ENCODE measurements around the gene DCHS2.

The DCHS2 gene

GRCh38 chr4:154425514-154425913, 66.1 kb downstream of the DCHS2 start:
- Histone ChIP-seq H3K4me3 (ENCODE audit: low read length) (no peak overlapping the region), H3K27ac (ENCODE audit: low read depth, low read length) (no peak overlapping the region), H4K8ac (ENCODE audit: low read depth, low read length) (no peak overlapping the region), H3K79me1 (ENCODE audit: low read length) (no peaks in the 10 kb centered on the region), H3K9ac (ENCODE audit: low read length) (no peak overlapping the region), H3K4ac (ENCODE audit: low read depth, low read length) (no peak overlapping the region), H3K18ac (ENCODE audit: low read length) (no peak overlapping the region), H3K4me2 (ENCODE audit: low read length) (no peak overlapping the region), H3K4me1 (ENCODE audit: control insufficient read depth, low read depth, low read length) (no peaks in the 10 kb centered on the region), H2BK120ac (ENCODE audit: low read depth, low read length) (no peak overlapping the region), H4K5ac (ENCODE audit: low read length) (no peak overlapping the region), H3K56ac (ENCODE audit: low read length) (no peak overlapping the region), H2BK15ac (replicated peaks; ENCODE audit: low read depth) (no peak overlapping the region), H3K27me3 (ENCODE audit: insufficient read depth, low read length, poor library complexity) (no peaks in the 10 kb centered on the region), H3K79me2 (ENCODE audit: control insufficient read depth, insufficient read depth, low read length) (no peaks in the 10 kb centered on the region), H2AK5ac (ENCODE audit: low read length) (no peak overlapping the region), H2BK5ac (ENCODE audit: low read length) (no peak overlapping the region), H3K36me3 (ENCODE audit: control insufficient read depth, insufficient read depth, low read length) (no peaks in the 10 kb centered on the region), H3K23ac (ENCODE audit: low read length) (no peak overlapping the region)
- DNase-seq, result no peak
- WGBS (ENCODE audit: extremely low coverage, insufficient coverage, low lambda C conversion rate), result no CpG with 5 or more reads among the region's 3 CpGs

DNA sequence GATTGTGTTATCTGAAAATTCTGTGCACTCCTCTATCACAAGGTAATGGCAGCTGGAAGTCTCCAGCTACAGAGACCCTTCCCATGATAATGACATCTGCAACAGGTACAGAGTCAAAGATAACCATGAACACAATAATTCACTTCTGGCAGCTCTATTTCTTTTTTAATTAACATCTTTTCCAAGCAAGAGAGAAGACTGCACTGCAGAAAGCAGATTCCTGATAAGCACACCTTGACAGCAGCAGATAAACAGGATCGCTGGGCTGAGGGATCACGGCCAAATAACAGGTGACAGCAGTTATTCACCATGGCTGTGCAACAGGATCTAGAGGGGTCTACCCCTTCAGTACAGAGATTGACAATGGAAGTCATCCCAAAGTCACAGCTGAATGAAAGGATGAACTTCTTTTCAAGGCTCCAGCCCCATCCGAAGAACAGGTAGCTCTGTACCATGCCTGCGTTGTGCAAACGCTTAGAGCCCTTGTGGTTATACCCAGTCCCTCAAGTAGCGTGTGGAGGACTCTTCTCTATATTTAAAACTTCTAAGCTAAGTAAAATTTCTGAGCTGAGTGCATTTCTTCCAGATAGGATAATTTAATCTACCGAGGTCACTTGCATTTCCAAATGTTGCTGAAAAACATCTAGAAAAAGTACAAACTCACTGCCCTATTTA, 66.7 kb downstream of the DCHS2 start:
- Histone ChIP-seq H2BK5ac (ENCODE audit: low read length) (no peak overlapping the region), H3K23ac (ENCODE audit: low read length) (no peak overlapping the region), H4K5ac (ENCODE audit: low read length) (no peak overlapping the region), H3K56ac (ENCODE audit: low read length) (no peak overlapping the region), H3K27ac (ENCODE audit: low read depth, low read length) (no peak overlapping the region), H3K4me3 (ENCODE audit: low read length) (no peak overlapping the region), H2BK120ac (ENCODE audit: low read depth, low read length) (no peak overlapping the region), H3K4me1 (ENCODE audit: control insufficient read depth, low read depth, low read length) (no peaks in the 10 kb centered on the region), H3K36me3 (ENCODE audit: control insufficient read depth, insufficient read depth, low read length) (no peaks in the 10 kb centered on the region), H3K79me1 (ENCODE audit: low read length) (no peaks in the 10 kb centered on the region), H2BK15ac (replicated peaks; ENCODE audit: low read depth) (no peak overlapping the region), H3K18ac (ENCODE audit: low read length) (no peak overlapping the region), H3K79me2 (ENCODE audit: control insufficient read depth, insufficient read depth, low read length) (no peaks in the 10 kb centered on the region), H3K4ac (ENCODE audit: low read depth, low read length) (no peak overlapping the region), H3K27me3 (ENCODE audit: insufficient read depth, low read length, poor library complexity) (no peaks in the 10 kb centered on the region), H2AK5ac (ENCODE audit: low read length) (no peak overlapping the region), H4K8ac (ENCODE audit: low read depth, low read length) (no peak overlapping the region), H3K4me2 (ENCODE audit: low read length) (no peak overlapping the region), H3K9ac (ENCODE audit: low read length) (no peak overlapping the region)
- no peak for DNase-seq
- WGBS (ENCODE audit: extremely low coverage, insufficient coverage, low lambda C conversion rate), result no CpG with 5 or more reads among the region's 7 CpGs

- WGBS (ENCODE audit: extremely low coverage, insufficient coverage, low lambda C conversion rate), result no CpG with 5 or more reads among the region's 1 CpG
- DNase-seq, result no peak
Observed at GRCh38 chr4:154422152-154422551, 69.4 kb downstream of the DCHS2 start.

DNA sequence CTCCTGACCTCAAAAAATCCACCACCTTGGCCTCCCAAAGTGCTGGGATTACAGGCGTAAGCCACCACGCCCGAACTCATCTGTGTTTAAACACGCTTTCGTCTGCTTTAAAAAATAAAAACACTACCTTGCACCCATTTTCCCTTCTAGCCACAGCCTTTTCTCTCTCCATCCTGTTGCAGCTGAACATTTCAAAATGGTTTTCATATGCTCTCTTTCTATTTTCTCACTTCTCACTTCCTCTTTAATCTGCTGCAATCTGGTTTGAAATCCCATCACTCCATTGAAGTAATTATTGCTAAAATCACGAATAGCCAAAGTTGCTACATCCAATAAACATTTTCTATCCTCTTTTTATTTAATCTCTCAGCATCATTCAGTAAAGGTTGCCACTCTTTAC, 70.0 kb downstream of the DCHS2 start:
- DNase-seq, result no peak
- Histone ChIP-seq H3K4ac (ENCODE audit: low read depth, low read length) (no peak overlapping the region), H3K4me3 (ENCODE audit: low read length) (no peak overlapping the region), H3K18ac (ENCODE audit: low read length) (no peak overlapping the region), H2BK120ac (ENCODE audit: low read depth, low read length) (no peak overlapping the region), H2AK5ac (ENCODE audit: low read length) (no peak overlapping the region), H3K56ac (ENCODE audit: low read length) (no peak overlapping the region), H3K36me3 (ENCODE audit: control insufficient read depth, insufficient read depth, low read length) (no peaks in the 10 kb centered on the region), H3K23ac (ENCODE audit: low read length) (no peak overlapping the region), H3K4me2 (ENCODE audit: low read length) (no peak overlapping the region), H3K79me1 (ENCODE audit: low read length) (no peaks in the 10 kb centered on the region), H3K27me3 (ENCODE audit: insufficient read depth, low read length, poor library complexity) (no peaks in the 10 kb centered on the region), H4K8ac (ENCODE audit: low read depth, low read length) (no peak overlapping the region), H3K79me2 (ENCODE audit: control insufficient read depth, insufficient read depth, low read length) (no peaks in the 10 kb centered on the region), H3K27ac (ENCODE audit: low read depth, low read length) (no peak overlapping the region), H3K4me1 (ENCODE audit: control insufficient read depth, low read depth, low read length) (no peaks in the 10 kb centered on the region), H3K9ac (ENCODE audit: low read length) (no peak overlapping the region), H4K5ac (ENCODE audit: low read length) (no peak overlapping the region), H2BK15ac (replicated peaks; ENCODE audit: low read depth) (no peak overlapping the region), H2BK5ac (ENCODE audit: low read length) (no peak overlapping the region)
- WGBS (ENCODE audit: extremely low coverage, insufficient coverage, low lambda C conversion rate), result 100% methylated on average over 1 of the region's 6 CpGs

More at GRCh38 chr4:154422152-154422551, 69.4 kb downstream of the DCHS2 start:
- Histone ChIP-seq H4K8ac (ENCODE audit: low read depth, low read length) (no peak overlapping the region), H3K56ac (ENCODE audit: low read length) (no peak overlapping the region), H2AK5ac (ENCODE audit: low read length) (no peak overlapping the region), H3K23ac (ENCODE audit: low read length) (no peak overlapping the region), H3K18ac (ENCODE audit: low read length) (no peak overlapping the region), H3K4me3 (ENCODE audit: low read length) (no peak overlapping the region), H3K4me2 (ENCODE audit: low read length) (no peak overlapping the region), H3K27ac (ENCODE audit: low read depth, low read length) (no peak overlapping the region), H4K5ac (ENCODE audit: low read length) (no peak overlapping the region), H3K4me1 (ENCODE audit: control insufficient read depth, low read depth, low read length) (no peaks in the 10 kb centered on the region), H3K4ac (ENCODE audit: low read depth, low read length) (no peak overlapping the region), H3K79me2 (ENCODE audit: control insufficient read depth, insufficient read depth, low read length) (no peaks in the 10 kb centered on the region), H2BK120ac (ENCODE audit: low read depth, low read length) (no peak overlapping the region), H3K27me3 (ENCODE audit: insufficient read depth, low read length, poor library complexity) (no peaks in the 10 kb centered on the region), H3K36me3 (ENCODE audit: control insufficient read depth, insufficient read depth, low read length) (no peaks in the 10 kb centered on the region), H2BK15ac (replicated peaks; ENCODE audit: low read depth) (no peak overlapping the region), H2BK5ac (ENCODE audit: low read length) (no peak overlapping the region), H3K9ac (ENCODE audit: low read length) (no peak overlapping the region), H3K79me1 (ENCODE audit: low read length) (no peaks in the 10 kb centered on the region)

- no peak overlapping the region for H3K56ac ChIP-seq (ENCODE audit: low read length)
- no peak overlapping the region for H3K27ac ChIP-seq (ENCODE audit: low read depth, low read length)
- no peak overlapping the region for H3K18ac ChIP-seq (ENCODE audit: low read length)
- no peak overlapping the region for H2BK5ac ChIP-seq (ENCODE audit: low read length)
- no peak overlapping the region for H3K23ac ChIP-seq (ENCODE audit: low read length)
- no peak overlapping the region for H2BK15ac ChIP-seq (replicated peaks; ENCODE audit: low read depth)
- DNase-seq, result no peak
- no CpG with 5 or more reads among the region's 2 CpGs for WGBS (ENCODE audit: extremely low coverage, insufficient coverage, low lambda C conversion rate)
- no peak overlapping the region for H4K5ac ChIP-seq (ENCODE audit: low read length)
- H3K4me2 ChIP-seq (ENCODE audit: low read length), result no peak overlapping the region
- no peaks in the 10 kb centered on the region for H3K79me2 ChIP-seq (ENCODE audit: control insufficient read depth, insufficient read depth, low read length)
- H2AK5ac ChIP-seq (ENCODE audit: low read length), result no peak overlapping the region
- H3K79me1 ChIP-seq (ENCODE audit: low read length), result no peaks in the 10 kb centered on the region
- H4K8ac ChIP-seq (ENCODE audit: low read depth, low read length), result no peak overlapping the region
- H3K4me3 ChIP-seq (ENCODE audit: low read length), result no peak overlapping the region
- no peaks in the 10 kb centered on the region for H3K36me3 ChIP-seq (ENCODE audit: control insufficient read depth, insufficient read depth, low read length)
- H3K4ac ChIP-seq (ENCODE audit: low read depth, low read length), result no peak overlapping the region
- H3K9ac ChIP-seq (ENCODE audit: low read length), result no peak overlapping the region
- H3K27me3 ChIP-seq (ENCODE audit: insufficient read depth, low read length, poor library complexity), result no peaks in the 10 kb centered on the region
- H2BK120ac ChIP-seq (ENCODE audit: low read depth, low read length), result no peak overlapping the region
- H3K4me1 ChIP-seq (ENCODE audit: control insufficient read depth, low read depth, low read length), result no peaks in the 10 kb centered on the region
Observed at GRCh38 chr4:154417373-154417673, 74.3 kb downstream of the DCHS2 start.

GRCh38 chr4:154416190-154416547, 75.4 kb downstream of the DCHS2 start:
- no peak overlapping the region for H3K18ac ChIP-seq (ENCODE audit: low read length)
- H2AK5ac ChIP-seq (ENCODE audit: low read length), result no peak overlapping the region
- peak overlapping the region; percentile 61 for H3K9ac ChIP-seq (ENCODE audit: low read length)
- peak overlapping the region; percentile 95 for H3K4me2 ChIP-seq (ENCODE audit: low read length)
- H4K5ac ChIP-seq (ENCODE audit: low read length), result no peak overlapping the region
- H3K79me2 ChIP-seq (ENCODE audit: control insufficient read depth, insufficient read depth, low read length), result no peaks in the 10 kb centered on the region
- H3K36me3 ChIP-seq (ENCODE audit: control insufficient read depth, insufficient read depth, low read length), result no peaks in the 10 kb centered on the region
- no peak overlapping the region for H3K27ac ChIP-seq (ENCODE audit: low read depth, low read length)
- peak overlapping the region; percentile 71 for H3K4me3 ChIP-seq (ENCODE audit: low read length)
- peak; percentile 70 for DNase-seq
- H2BK120ac ChIP-seq (ENCODE audit: low read depth, low read length), result no peak overlapping the region
- no peaks in the 10 kb centered on the region for H3K4me1 ChIP-seq (ENCODE audit: control insufficient read depth, low read depth, low read length)
- H3K56ac ChIP-seq (ENCODE audit: low read length), result peak overlapping the region; percentile 58
- H3K27me3 ChIP-seq (ENCODE audit: insufficient read depth, low read length, poor library complexity), result no peaks in the 10 kb centered on the region
- H4K8ac ChIP-seq (ENCODE audit: low read depth, low read length), result no peak overlapping the region
- H3K79me1 ChIP-seq (ENCODE audit: low read length), result no peaks in the 10 kb centered on the region
- H3K4ac ChIP-seq (ENCODE audit: low read depth, low read length), result no peak overlapping the region
- no peak overlapping the region for H3K23ac ChIP-seq (ENCODE audit: low read length)
- no peak overlapping the region for H2BK5ac ChIP-seq (ENCODE audit: low read length)
- no peak overlapping the region for H2BK15ac ChIP-seq (replicated peaks; ENCODE audit: low read depth)
- WGBS (ENCODE audit: extremely low coverage, insufficient coverage, low lambda C conversion rate), result no CpG with 5 or more reads among the region's 10 CpGs

Data from mesendoderm (in vitro differentiated cells).